Stimulated activated CD8-positive, alpha-beta memory T cell treated with anti-CD3 and anti-CD28 coated beads, Interleukin-2, amount 100 ng/mL, for 1 hour (primary cell): Measurements from ENCODE around the gene CAMTA1.
"Not testable (repeated sequence)": the region's sequence is repeated elsewhere in the genome, so short reads cannot be mapped to it uniquely, and the experiment has no call there.

Source experiments
- DNase-seq, 2 donors: peaks; one replicate each; pipeline ENCODE4 v3.0.0-alpha.2; 2020; ENCODE audit warnings: low read depth in 2 of 2

The CAMTA1 gene

GRCh38 chr1:7303554-7304317 is 518.5 kb downstream of the CAMTA1 start:
- DNase-seq: no peak

GRCh38 chr1:7313081-7313546 is 527.9 kb downstream of the CAMTA1 start:
- no peak for DNase-seq

DNA sequence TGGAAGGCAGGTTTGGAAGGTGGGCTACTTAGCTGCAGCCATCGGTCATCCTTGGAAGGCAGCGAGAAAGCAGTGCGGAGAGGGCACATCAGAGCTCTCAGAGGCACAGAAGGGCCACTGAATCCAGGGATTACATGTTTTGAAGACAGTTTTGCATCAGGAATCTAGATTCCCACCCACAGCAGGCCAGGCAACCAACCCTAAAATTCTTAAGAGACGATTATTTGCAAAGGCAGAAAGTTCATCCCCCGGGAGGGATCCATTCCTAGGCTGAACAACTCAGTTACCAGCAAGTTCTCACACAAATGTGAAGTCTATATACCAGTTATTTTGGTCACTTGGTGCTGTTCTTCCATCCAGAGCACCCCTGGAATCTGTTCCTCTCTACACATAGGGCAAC is 528.6 kb downstream of the CAMTA1 start:
- no peak for DNase-seq

DNA sequence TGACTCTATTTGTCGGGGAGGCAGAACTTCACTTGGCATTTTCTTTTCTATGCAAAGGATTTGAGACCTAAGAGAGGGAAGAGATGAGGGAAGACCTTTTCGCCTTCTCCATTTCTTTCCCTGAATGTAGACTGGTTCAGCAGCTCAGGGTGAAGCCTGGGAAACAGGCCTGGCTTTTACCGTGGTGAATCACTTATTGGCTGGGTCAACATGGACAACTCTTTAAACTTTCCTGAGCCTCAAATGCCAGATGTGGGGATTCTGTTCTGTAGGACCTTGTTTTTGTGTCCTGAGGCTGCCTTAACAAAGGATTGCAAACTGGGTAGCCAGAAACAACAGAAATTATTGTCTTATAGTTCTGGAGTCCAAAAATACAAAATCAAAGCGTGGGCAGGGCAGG is 530.1 kb downstream of the CAMTA1 start:
- DNase-seq: no peak

- DNase-seq: no peak
These were observed 530.7 kb downstream of the CAMTA1 start for GRCh38 chr1:7315946-7316345.

DNA sequence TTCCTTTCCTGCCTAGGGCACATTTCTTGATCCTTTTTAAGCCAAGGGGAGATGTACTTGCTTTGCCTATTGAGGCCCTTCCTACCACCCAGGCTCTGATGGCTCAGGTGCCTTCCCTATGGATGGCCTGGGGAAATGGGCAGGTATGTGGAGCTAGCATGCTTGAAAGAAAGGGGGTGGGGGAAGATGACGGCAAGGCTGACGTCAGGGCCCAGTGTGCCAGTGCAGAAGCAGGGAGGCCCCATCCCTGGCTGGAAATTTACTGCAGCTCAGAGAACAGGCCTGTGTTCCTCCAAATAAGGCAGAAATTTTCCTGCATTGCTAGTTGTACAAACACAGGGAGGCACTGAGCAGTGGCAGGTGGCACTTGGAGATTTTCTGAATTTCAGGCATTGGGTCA is 532.6 kb downstream of the CAMTA1 start:
- DNase-seq: no peak

GRCh38 chr1:7319196-7319595 is 533.9 kb downstream of the CAMTA1 start:
- no peak for DNase-seq

- no peak for DNase-seq
These were observed 535.4 kb downstream of the CAMTA1 start for GRCh38 chr1:7320661-7321060.

DNA sequence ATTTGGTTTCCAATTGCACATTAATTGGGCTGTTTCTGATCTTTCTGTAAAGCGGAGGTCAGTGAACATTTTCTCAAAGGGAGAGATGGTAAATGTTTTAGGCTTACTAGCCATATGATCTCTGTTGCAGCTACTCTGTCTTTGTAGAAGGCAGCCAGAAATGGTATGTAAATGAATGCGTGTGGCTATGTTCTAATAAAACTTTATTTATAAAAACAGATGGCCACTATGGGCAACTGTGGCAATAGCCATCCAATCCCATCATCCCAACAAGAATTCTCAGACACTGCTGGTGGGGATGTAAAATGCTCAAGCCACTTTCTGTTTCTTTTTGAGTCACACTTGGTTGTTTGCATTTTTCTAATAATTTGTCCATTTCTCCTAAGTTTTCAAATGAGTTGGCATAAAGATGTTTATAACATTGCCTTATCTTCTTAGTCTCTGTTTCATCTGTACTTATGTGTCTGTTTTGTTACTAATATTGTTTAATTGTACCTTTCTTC is 537.1 kb downstream of the CAMTA1 start:
- no peak for DNase-seq

DNA sequence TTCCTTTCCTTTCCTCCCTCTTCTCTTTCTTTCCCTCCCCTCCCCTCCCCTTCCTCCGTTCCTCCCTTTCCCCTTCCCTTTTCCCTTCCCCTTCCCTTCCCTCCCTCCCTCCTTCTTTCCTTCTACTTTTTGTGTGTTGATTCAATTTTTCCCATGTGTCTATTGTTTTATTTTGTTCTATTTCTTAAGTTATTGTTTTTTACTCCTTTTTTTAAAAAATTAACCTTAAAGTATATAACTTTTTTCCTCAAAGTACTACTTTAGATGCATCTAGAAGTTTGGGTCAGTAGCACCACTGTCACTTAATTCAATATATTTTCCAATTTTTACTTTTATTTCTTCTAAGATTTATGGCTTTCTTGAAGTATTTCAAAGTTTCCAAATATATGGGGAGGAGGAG is 537.7 kb downstream of the CAMTA1 start:
- no peak for DNase-seq

GRCh38 chr1:7325254-7325653 is 540.0 kb downstream of the CAMTA1 start:
- no peak for DNase-seq

DNA sequence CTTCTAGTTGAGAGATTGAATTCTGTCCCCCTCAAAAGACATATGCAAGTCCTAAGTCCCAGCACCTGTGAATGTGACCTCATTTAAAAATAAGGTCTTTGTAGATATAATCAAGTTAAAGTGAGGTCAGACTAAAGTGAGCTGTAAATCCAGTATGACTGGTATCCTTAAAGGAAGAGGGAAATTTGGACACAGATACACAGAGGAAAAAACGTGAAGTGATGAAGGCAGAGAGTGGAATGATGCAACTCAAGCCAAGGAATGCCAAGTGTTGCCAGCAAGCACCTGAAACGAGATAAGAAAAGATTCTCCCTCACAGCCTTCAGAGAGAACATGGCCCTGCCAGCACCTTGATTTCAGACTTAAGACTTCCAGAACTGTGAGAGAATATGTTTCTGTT is 541.1 kb downstream of the CAMTA1 start:
- DNase-seq: no peak

- no peak for DNase-seq
These were observed 542.6 kb downstream of the CAMTA1 start for GRCh38 chr1:7327849-7328248.

- no peak for DNase-seq
These were observed 544.8 kb downstream of the CAMTA1 start for GRCh38 chr1:7329868-7330615.

DNA sequence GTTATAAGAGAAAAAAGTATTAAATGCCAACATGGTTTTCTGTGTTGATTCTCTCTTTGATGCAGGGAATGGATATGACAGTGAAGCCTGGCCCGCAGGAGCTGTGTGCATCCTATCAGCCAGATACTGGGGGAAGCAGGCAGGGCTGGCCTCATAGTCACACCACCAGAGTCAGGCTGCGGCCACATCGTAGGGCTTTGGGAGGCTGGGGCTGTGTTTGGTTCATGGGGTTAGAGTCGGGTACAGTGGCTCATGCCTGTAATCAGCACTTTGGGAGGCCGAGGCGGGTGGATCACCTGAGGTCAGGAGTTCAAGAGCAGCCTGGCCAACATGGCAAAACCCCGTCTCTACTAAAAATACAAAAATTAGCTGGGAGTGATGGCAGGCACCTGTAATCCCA is 545.5 kb downstream of the CAMTA1 start:
- not testable (repeated sequence) for DNase-seq

GRCh38 chr1:7331926-7332535 is 546.8 kb downstream of the CAMTA1 start:
- no peak for DNase-seq

GRCh38 chr1:7333094-7333493 is 547.8 kb downstream of the CAMTA1 start:
- no peak for DNase-seq

- no peak for DNase-seq
These were observed 548.4 kb downstream of the CAMTA1 start for GRCh38 chr1:7333620-7334019.

DNA sequence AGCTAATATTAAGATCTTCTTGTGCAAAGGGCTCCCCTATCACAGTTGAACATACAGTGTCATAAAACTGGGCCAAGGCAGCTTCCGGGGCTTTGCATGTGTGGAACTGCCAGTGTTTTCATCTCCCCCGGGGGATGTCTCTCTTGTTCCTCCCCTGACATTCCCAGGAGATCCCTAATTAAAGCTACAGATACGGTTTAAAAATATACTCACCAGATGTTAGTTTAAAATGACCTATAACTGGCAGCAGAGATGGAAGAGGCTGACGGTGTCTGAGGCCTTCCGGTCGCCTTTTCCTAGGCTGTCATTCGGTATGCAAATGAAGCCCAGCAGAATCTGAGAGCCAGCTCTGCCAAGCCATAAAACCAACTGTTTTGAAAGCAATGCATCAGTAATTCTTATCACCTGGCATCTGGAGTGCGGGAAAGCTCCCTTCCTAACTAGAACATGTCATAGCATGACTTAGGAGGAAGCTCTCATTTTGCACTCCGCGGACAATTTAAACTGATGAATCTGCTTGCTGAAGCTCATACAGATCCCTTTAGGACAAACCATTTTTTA is 549.3 kb downstream of the CAMTA1 start:
- DNase-seq: no peak

- DNase-seq: no peak
These were observed 550.1 kb downstream of the CAMTA1 start for GRCh38 chr1:7335224-7335879.

DNA sequence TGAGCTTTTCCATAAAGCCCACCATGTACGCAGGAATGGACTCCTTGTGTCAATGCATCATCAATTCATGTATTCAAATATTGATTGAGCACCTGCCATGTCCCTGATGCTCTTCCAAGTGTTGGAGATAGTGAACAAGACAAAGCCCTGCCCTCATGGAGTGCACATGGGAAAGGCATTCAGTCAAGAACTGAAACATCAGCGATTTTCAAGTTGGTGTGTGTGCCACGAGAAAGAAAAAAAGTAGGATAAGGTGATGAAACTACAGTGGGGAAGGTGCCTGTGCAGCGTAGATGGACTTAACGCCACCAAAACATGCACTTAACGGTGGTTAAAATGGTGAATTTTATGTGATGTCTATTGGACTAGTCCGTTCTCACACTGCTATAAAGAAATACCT is 553.2 kb downstream of the CAMTA1 start:
- DNase-seq: no peak

DNA sequence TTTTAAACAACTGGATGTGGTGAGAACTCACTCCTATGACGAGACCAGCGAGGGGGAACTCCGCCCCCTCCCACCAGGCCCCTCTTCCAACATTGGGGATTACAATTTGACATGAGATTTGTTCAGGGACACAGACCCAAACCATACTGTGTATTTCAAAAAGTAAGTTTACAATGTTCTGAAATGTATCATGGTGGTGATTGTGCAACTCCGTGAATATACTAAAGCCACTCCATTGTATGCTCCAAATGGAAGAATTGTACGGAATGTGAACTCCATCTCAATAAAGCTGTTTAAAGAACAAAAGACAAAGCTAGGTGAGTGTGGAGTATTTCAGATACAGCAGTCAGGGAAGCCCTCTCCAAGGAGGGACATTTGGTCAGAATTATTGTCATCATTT is 553.8 kb downstream of the CAMTA1 start:
- no peak for DNase-seq
